ENCODE measurements around the gene C12orf56. TPM values are rescaled to one million over a fixed set of nuclear protein-coding genes. Genes with fewer than 3 reads are reported as not detected.

C12orf56 gene
- total RNA-seq, 1 experiment from 2014 or later: not detected

- Histone ChIP-seq H4K20me1 (ENCODE audit: insufficient read depth) (peaks cover 22% of the 10 kb centered on the region), H3K36me3 (ENCODE audit: low read depth) (peaks cover 7% of the 10 kb centered on the region; the same call in 1 of the 2 replicates), H2AFZ (peak within 1 kb of the TSS; percentile 84), H3K27ac (peak within 1 kb of the TSS; percentile 100), H3K4me1 (replicated peaks; ENCODE audit: insufficient read depth) (peaks cover 25% of the 10 kb centered on the region), H3F3A (ENCODE audit: insufficient read depth, low read depth) (peaks cover 29% of the 10 kb centered on the region), H3K27me3 (ENCODE audit: insufficient read depth, low read depth) (no peaks in the 10 kb centered on the region), H3K9me3 (ENCODE audit: insufficient read depth, low read depth) (no peaks in the 10 kb centered on the region), H3K4me3 (peak within 1 kb of the TSS; percentile 98), H3K9me2 (ENCODE audit: insufficient read depth) (no peaks in the 10 kb centered on the region), H3K79me2 (ENCODE audit: low read depth) (peaks cover 42% of the 10 kb centered on the region), H3K4me2 (peak within 1 kb of the TSS; percentile 85)
- BruUV-seq (replicated peaks): TSS peak; percentile 91
- CTCF ChIA-PET: interaction anchor here (0.7 kb wide), 1 partner anchor 1606 kb away, joined by 10 read pairs; no protein-coding TSS in a partner anchor
- peak; percentile 89 to 92 for DNase-seq
- POLR2A ChIA-PET (ENCODE audit: unreplicated experiment): interaction anchor here (0.6 kb wide), 2 partner anchors 379 to 1004 kb away, joined by 4 to 5 read pairs; no protein-coding TSS in a partner anchor
- TF ChIP-seq EZH2 (IDR thresholded peaks at IDR 0.05; ENCODE audit: low read depth): no peak
- no peak for TF ChIP-seq CTCF (conservative IDR thresholded peaks at IDR 0.05)
- intact Hi-C loops (cut with micrococcal nuclease; ENCODE audit: unreplicated experiment): loop anchor here (1.0 to 10.0 kb wide), 3 partner anchors 48 to 182 kb away; partner anchors contain the start of genes KICS2 and TBK1
These were observed 13.3 kb upstream of the C12orf56 start, which contains the start of gene XPOT for GRCh38 chr12:64403707-64404469. Gene XPOT (plus strand): TSS chr12:64404392. CDS start chr12:64410036, 5,644 bp downstream.

GRCh38 chr12:64402181-64402580, 11.6 kb upstream of the C12orf56 start:
- H3K79me2 ChIP-seq (ENCODE audit: low read depth): peaks cover 25% of the 10 kb centered on the region

GRCh38 chr12:64400041-64400440, 9.5 kb upstream of the C12orf56 start:
- peaks cover 21% of the 10 kb centered on the region for H3F3A ChIP-seq (ENCODE audit: insufficient read depth, low read depth)
- H2AFZ ChIP-seq: no peak overlapping the region
- no peaks in the 10 kb centered on the region for H3K9me2 ChIP-seq (ENCODE audit: insufficient read depth)
- intact Hi-C loops (cut with micrococcal nuclease; ENCODE audit: unreplicated experiment): loop anchor here (5.0 to 10.0 kb wide), 2 partner anchors 52 to 145 kb away; partner anchors contain the start of gene TBK1
- no peak overlapping the region for H3K27ac ChIP-seq
- H3K36me3 ChIP-seq (ENCODE audit: low read depth): no peaks in the 10 kb centered on the region
- no peak for DNase-seq
- no peak overlapping the region for H3K4me3 ChIP-seq
- no peak for TF ChIP-seq EZH2 (IDR thresholded peaks at IDR 0.05; ENCODE audit: low read depth)
- TF ChIP-seq CTCF (conservative IDR thresholded peaks at IDR 0.05): no peak
- H3K4me1 ChIP-seq (replicated peaks; ENCODE audit: insufficient read depth): peaks cover 9% of the 10 kb centered on the region
- CTCF ChIA-PET: no interaction called here
- POLR2A ChIA-PET (ENCODE audit: unreplicated experiment): no interaction called here
- no peak overlapping the region for H3K4me2 ChIP-seq
- no peaks in the 10 kb centered on the region for H3K9me3 ChIP-seq (ENCODE audit: insufficient read depth, low read depth)
- BruUV-seq (replicated peaks): no TSS peak
- H3K79me2 ChIP-seq (ENCODE audit: low read depth): peaks cover 4% of the 10 kb centered on the region
- no peaks in the 10 kb centered on the region for H3K27me3 ChIP-seq (ENCODE audit: insufficient read depth, low read depth)
- H4K20me1 ChIP-seq (ENCODE audit: insufficient read depth): no peaks in the 10 kb centered on the region

More at GRCh38 chr12:64402181-64402580, 11.6 kb upstream of the C12orf56 start:
- H3K9me2 ChIP-seq (ENCODE audit: insufficient read depth): no peaks in the 10 kb centered on the region
- peaks cover 5% of the 10 kb centered on the region for H4K20me1 ChIP-seq (ENCODE audit: insufficient read depth)
- DNase-seq: no peak
- H3F3A ChIP-seq (ENCODE audit: insufficient read depth, low read depth): peaks cover 29% of the 10 kb centered on the region
- H3K36me3 ChIP-seq (ENCODE audit: low read depth): no peaks in the 10 kb centered on the region; the same call in 1 of the 2 replicates
- BruUV-seq (replicated peaks): no TSS peak
- CTCF ChIA-PET: no interaction called here
- H3K4me2 ChIP-seq: no peak overlapping the region
- peaks cover 25% of the 10 kb centered on the region for H3K4me1 ChIP-seq (replicated peaks; ENCODE audit: insufficient read depth)
- no peak overlapping the region for H2AFZ ChIP-seq
- H3K27ac ChIP-seq: no peak overlapping the region
- no peaks in the 10 kb centered on the region for H3K27me3 ChIP-seq (ENCODE audit: insufficient read depth, low read depth)
- no peaks in the 10 kb centered on the region for H3K9me3 ChIP-seq (ENCODE audit: insufficient read depth, low read depth)
- intact Hi-C loops (cut with micrococcal nuclease; ENCODE audit: unreplicated experiment): loop anchor here (5.0 to 10.0 kb wide), 2 partner anchors 50 to 147 kb away; partner anchors contain the start of gene TBK1
- POLR2A ChIA-PET (ENCODE audit: unreplicated experiment): no interaction called here
- no peak overlapping the region for H3K4me3 ChIP-seq
- TF ChIP-seq CTCF (conservative IDR thresholded peaks at IDR 0.05): no peak
- no peak for TF ChIP-seq EZH2 (IDR thresholded peaks at IDR 0.05; ENCODE audit: low read depth)
